Mesendoderm (in vitro differentiated cells): ENCODE data around the gene GYPE.
A peak's percentile ranks its signal among the peaks of the same experiment; 100 is the strongest.
"Not testable (repeated sequence)": the region's sequence is repeated elsewhere in the genome, so short reads cannot be mapped to it uniquely, and the experiment has no call there.

Experiments used
- DNase-seq: peaks from one replicate; pipeline ENCODE4 v3.0.0; 2013
- H2AK5ac ChIP-seq: 2 replicates; pipeline ENCODE4 v1.6.1; 2013; ENCODE audit warnings: low read length, inconsistent platforms
- H2BK120ac ChIP-seq: 2 replicates; pipeline ENCODE4 v1.6.1; 2013; ENCODE audit warnings: low read depth, mild to moderate bottlenecking, low read length, moderate library complexity, mixed read lengths
- H2BK15ac ChIP-seq: replicated peaks from 2 replicates; pipeline ENCODE4 v1.6.1; 2013; ENCODE audit warnings: low read depth, mild to moderate bottlenecking, moderate library complexity
- H2BK5ac ChIP-seq: 2 replicates; pipeline ENCODE4 v1.6.1; 2013; ENCODE audit warnings: low read length, inconsistent platforms
- H3K18ac ChIP-seq: 2 replicates; pipeline ENCODE4 v1.6.1; 2013; ENCODE audit warnings: mild to moderate bottlenecking, low read length, mixed read lengths
- H3K23ac ChIP-seq: one replicate; pipeline ENCODE4 v1.6.1; 2013; ENCODE audit warnings: low read length
- H3K27ac ChIP-seq: 2 replicates; pipeline ENCODE4 v1.5.1; 2013; ENCODE audit warnings: low read depth, mild to moderate bottlenecking, inconsistent platforms, low read length, moderate library complexity
- H3K27me3 ChIP-seq: 2 replicates; pipeline ENCODE4 v1.6.1; 2013; ENCODE audit warnings: low read length, control low read depth, mild to moderate bottlenecking, inconsistent platforms; ENCODE audit not compliant: insufficient read depth, poor library complexity
- H3K36me3 ChIP-seq: 2 replicates; pipeline ENCODE4 v1.6.1; 2013; ENCODE audit warnings: low read length, inconsistent platforms; ENCODE audit not compliant: control insufficient read depth, insufficient read depth
- H3K4ac ChIP-seq: one replicate; pipeline ENCODE4 v1.6.1; 2013; ENCODE audit warnings: low read depth, mild to moderate bottlenecking, low read length, moderate library complexity
- H3K4me1 ChIP-seq: 2 replicates; pipeline ENCODE4 v1.6.1; 2013; ENCODE audit warnings: low read depth, low read length, inconsistent platforms; ENCODE audit not compliant: control insufficient read depth
- H3K4me2 ChIP-seq: 2 replicates; pipeline ENCODE4 v1.6.1; 2013; ENCODE audit warnings: low read length
- H3K4me3 ChIP-seq: 2 replicates; pipeline ENCODE4 v1.5.1; 2013; ENCODE audit warnings: mild to moderate bottlenecking, low read length
- H3K56ac ChIP-seq: one replicate; pipeline ENCODE4 v1.6.1; 2013; ENCODE audit warnings: low read length
- H3K79me1 ChIP-seq: 2 replicates; pipeline ENCODE4 v1.6.1; 2013; ENCODE audit warnings: low read length, inconsistent platforms
- H3K79me2 ChIP-seq: 2 replicates; pipeline ENCODE4 v1.6.1; 2013; ENCODE audit warnings: mild to moderate bottlenecking, low read length; ENCODE audit not compliant: control insufficient read depth, insufficient read depth
- H3K9ac ChIP-seq: 2 replicates; pipeline ENCODE4 v1.6.1; 2013; ENCODE audit warnings: low read length, inconsistent platforms
- H4K5ac ChIP-seq: one replicate; pipeline ENCODE4 v1.6.1; 2013; ENCODE audit warnings: low read length
- H4K8ac ChIP-seq: one replicate; pipeline ENCODE4 v1.6.1; 2013; ENCODE audit warnings: low read depth, mild to moderate bottlenecking, control low read depth, low read length, moderate library complexity
- WGBS: extraction: QIAGEN DNeasy Blood & Tissue Kit; methylation state at CpG from one replicate; pipeline ENCODE4 v1.1.7; 2013; ENCODE audit warnings: low lambda C conversion rate, missing lambda C conversion rate; ENCODE audit not compliant: insufficient coverage; ENCODE audit errors: extremely low coverage; 5-methylcytosine and 5-hydroxymethylcytosine counted together

The GYPE gene

DNA sequence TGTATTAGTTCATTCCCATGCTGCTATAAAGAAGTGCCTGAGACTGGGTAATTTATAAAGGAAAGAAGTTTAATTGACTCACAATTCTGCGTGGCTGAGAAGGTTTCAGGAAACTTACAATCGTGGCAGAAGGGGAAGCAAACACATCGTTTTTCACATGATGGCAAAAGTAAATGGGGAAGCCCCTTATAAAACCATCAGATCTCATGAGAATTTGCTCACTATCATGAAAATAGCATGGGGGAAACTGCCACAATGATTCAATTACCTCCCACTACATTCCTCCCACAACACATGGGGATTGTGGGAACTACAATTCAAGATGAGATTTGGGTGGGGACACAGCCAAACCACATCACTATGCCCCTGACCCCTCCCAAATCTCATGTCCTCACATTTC lies 35.4 kb downstream of the GYPE start:
- not testable (repeated sequence) for H3K9ac ChIP-seq, H3K79me2 ChIP-seq, DNase-seq, H3K56ac ChIP-seq, H3K4me2 ChIP-seq, H3K23ac ChIP-seq, H2BK5ac ChIP-seq, H4K5ac ChIP-seq, H3K79me1 ChIP-seq, H2BK120ac ChIP-seq, H2BK15ac ChIP-seq, H3K4me3 ChIP-seq, H3K4ac ChIP-seq, H3K36me3 ChIP-seq, H2AK5ac ChIP-seq, H3K27ac ChIP-seq, H4K8ac ChIP-seq, H3K18ac ChIP-seq, H3K27me3 ChIP-seq, H3K4me1 ChIP-seq
- no CpG with 5 or more reads among the region's 3 CpGs for WGBS

DNA sequence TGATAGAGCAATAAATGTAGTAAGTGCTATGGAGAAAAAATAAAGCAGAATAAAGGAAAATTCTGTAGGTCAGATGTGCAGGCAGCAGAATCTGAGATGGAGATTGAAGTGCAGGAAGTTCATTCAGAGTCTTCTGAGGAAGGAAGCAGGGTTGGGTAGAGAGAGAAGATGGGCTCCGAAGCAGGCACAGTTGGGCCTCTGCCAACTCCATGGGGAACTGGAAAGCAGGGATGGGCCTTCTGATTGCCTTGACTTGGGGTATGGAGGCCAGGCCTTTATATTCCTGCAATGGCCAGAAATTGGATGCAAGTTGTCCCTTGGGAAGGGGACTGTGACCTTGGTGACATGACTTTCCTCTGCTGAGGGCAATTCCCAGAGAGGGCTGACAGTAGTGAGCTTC lies 42.6 kb downstream of the GYPE start:
- WGBS: no CpG with 5 or more reads among the region's 1 CpG
- H3K9ac ChIP-seq, H2BK120ac ChIP-seq, H3K4me1 ChIP-seq, DNase-seq, H3K23ac ChIP-seq, H3K4me2 ChIP-seq, H3K4ac ChIP-seq, H3K79me1 ChIP-seq, H4K8ac ChIP-seq, H3K79me2 ChIP-seq, H2AK5ac ChIP-seq, H3K27me3 ChIP-seq, H2BK15ac ChIP-seq, H3K18ac ChIP-seq, H2BK5ac ChIP-seq, H3K36me3 ChIP-seq, H3K27ac ChIP-seq, H4K5ac ChIP-seq, H3K4me3 ChIP-seq, H3K56ac ChIP-seq: not testable (repeated sequence)

GRCh38 chr4:143858456-143858855 lies 46.9 kb downstream of the GYPE start:
- Histone ChIP-seq H3K4me3 (no peak overlapping the region), H2BK15ac (no peak overlapping the region), H3K9ac (no peak overlapping the region), H3K23ac (no peak overlapping the region), H3K18ac (no peak overlapping the region), H2BK5ac (no peak overlapping the region), H4K5ac (no peak overlapping the region), H3K4me1 (no peaks in the 10 kb centered on the region), H3K27ac (no peak overlapping the region), H2AK5ac (no peak overlapping the region), H3K4ac (no peak overlapping the region), H3K79me1 (no peaks in the 10 kb centered on the region), H2BK120ac (no peak overlapping the region), H3K36me3 (no peaks in the 10 kb centered on the region), H3K56ac (no peak overlapping the region), H4K8ac (no peak overlapping the region), H3K79me2 (no peaks in the 10 kb centered on the region), H3K4me2 (no peak overlapping the region), H3K27me3 (no peaks in the 10 kb centered on the region)
- WGBS: no CpG with 5 or more reads among the region's 1 CpG
- DNase-seq: no peak

GRCh38 chr4:143857391-143858336 lies 47.7 kb downstream of the GYPE start:
- not testable (repeated sequence) for DNase-seq

DNA sequence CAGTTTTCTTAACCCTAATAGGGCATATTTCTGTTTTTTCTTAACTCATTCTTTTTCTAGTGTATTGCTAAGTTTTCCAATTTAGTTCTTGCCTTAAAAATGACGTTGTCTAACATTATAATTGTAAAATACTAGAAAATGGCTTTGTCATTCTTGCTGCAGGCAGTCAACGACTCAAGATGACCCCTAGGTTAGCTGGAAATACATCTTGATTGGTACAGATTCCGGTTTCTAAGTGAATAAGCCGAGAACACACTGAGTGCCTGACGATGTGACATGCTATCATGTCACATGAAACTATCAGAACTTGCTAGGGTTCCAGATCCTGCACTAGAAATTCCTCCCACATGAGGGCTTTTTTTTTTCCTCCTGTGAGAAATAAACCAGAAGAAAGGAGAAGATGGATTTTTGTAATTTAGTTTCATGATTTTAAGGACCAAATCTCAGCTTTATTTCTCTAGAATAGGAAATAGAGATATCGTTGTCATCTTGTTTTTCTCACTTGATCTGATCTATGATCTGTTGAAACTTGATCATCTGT lies 49.3 kb downstream of the GYPE start:
- H4K8ac ChIP-seq, H3K56ac ChIP-seq, H2BK15ac ChIP-seq, H3K18ac ChIP-seq, H2BK120ac ChIP-seq, H3K79me2 ChIP-seq, H2BK5ac ChIP-seq, H3K4me2 ChIP-seq, H4K5ac ChIP-seq, H3K27ac ChIP-seq, H3K4ac ChIP-seq, H3K4me1 ChIP-seq, H3K27me3 ChIP-seq, H3K9ac ChIP-seq, H2AK5ac ChIP-seq, H3K79me1 ChIP-seq, H3K4me3 ChIP-seq, H3K36me3 ChIP-seq, H3K23ac ChIP-seq: not testable (repeated sequence)
- peak; percentile 18 for DNase-seq
- WGBS: no CpG with 5 or more reads among the region's 6 CpGs

More at GRCh38 chr4:143857391-143858336, 47.7 kb downstream of the GYPE start:
- H3K4ac ChIP-seq, H3K4me2 ChIP-seq, H3K79me1 ChIP-seq, H4K8ac ChIP-seq, H3K36me3 ChIP-seq, H3K4me3 ChIP-seq, H3K4me1 ChIP-seq, H2BK15ac ChIP-seq, H3K27ac ChIP-seq, H2AK5ac ChIP-seq, H3K9ac ChIP-seq, H2BK120ac ChIP-seq, H4K5ac ChIP-seq, H3K23ac ChIP-seq, H2BK5ac ChIP-seq, H3K18ac ChIP-seq, H3K79me2 ChIP-seq, H3K27me3 ChIP-seq, H3K56ac ChIP-seq: not testable (repeated sequence)
- no CpG with 5 or more reads among the region's 6 CpGs for WGBS
